ENCODE results near the gene ACAA2. TPM values are rescaled to one million over a fixed set of nuclear protein-coding genes. Genes with fewer than 3 reads are reported as not detected.
A peak's percentile ranks its signal among the peaks of the same experiment; 100 is the strongest.

ACAA2 gene
- total and polyA plus RNA-seq, 4 donors = 35.2 to 52.8 (median 44.9) TPM

GRCh38 chr18:49851624-49852023 lies 38.3 kb upstream of the ACAA2 start:
- DNase-seq = no peak

GRCh38 chr18:49850636-49851035 lies 37.3 kb upstream of the ACAA2 start:
- no peak for TF ChIP-seq CTCF (IDR thresholded peaks at IDR 0.05; ENCODE audit: control extremely low read depth, extremely low read depth)
- WGBS, 2 donors = 93 to 96% methylated on average over 8 of the region's 8 CpGs
- H3K27ac ChIP-seq (ENCODE audit: low read depth in 1 of 2, low read length in 1 of 2) = no peak overlapping the region

More at GRCh38 chr18:49851624-49852023, 38.3 kb upstream of the ACAA2 start:
- Histone ChIP-seq H3K9me3 (ENCODE audit: control insufficient read depth in 4 of 4, insufficient read depth in 3 of 4, low read length in 3 of 4) (no peaks in the 10 kb centered on the region), H3K36me3 (ENCODE audit: control insufficient read depth in 4 of 4, insufficient read depth in 4 of 4, low read length in 4 of 4) (no peaks in the 10 kb centered on the region), H3K4me3 (no peak overlapping the region), H3K9ac (ENCODE audit: insufficient read depth in 1 of 2, low read length in 2 of 2) (no peak overlapping the region), H3K27me3 (ENCODE audit: control insufficient read depth in 3 of 3, insufficient read depth in 3 of 3, low read length in 2 of 3) (no peaks in the 10 kb centered on the region), H3K27ac (ENCODE audit: low read depth in 1 of 2, low read length in 1 of 2) (no peak overlapping the region), H3K4me1 (ENCODE audit: control insufficient read depth in 5 of 5, insufficient read depth in 5 of 5, low read length in 5 of 5) (peaks cover 0 to 4% (median 0%) of the 10 kb centered on the region in 5 donors)
- no peak for TF ChIP-seq CTCF (IDR thresholded peaks at IDR 0.05; ENCODE audit: control extremely low read depth, extremely low read depth)
- no peak for ATAC-seq (ENCODE audit: insufficient read depth, low FRiP score)
- WGBS, 2 donors = 77 to 83% methylated on average over 3 to 4 of the region's 4 CpGs

DNA sequence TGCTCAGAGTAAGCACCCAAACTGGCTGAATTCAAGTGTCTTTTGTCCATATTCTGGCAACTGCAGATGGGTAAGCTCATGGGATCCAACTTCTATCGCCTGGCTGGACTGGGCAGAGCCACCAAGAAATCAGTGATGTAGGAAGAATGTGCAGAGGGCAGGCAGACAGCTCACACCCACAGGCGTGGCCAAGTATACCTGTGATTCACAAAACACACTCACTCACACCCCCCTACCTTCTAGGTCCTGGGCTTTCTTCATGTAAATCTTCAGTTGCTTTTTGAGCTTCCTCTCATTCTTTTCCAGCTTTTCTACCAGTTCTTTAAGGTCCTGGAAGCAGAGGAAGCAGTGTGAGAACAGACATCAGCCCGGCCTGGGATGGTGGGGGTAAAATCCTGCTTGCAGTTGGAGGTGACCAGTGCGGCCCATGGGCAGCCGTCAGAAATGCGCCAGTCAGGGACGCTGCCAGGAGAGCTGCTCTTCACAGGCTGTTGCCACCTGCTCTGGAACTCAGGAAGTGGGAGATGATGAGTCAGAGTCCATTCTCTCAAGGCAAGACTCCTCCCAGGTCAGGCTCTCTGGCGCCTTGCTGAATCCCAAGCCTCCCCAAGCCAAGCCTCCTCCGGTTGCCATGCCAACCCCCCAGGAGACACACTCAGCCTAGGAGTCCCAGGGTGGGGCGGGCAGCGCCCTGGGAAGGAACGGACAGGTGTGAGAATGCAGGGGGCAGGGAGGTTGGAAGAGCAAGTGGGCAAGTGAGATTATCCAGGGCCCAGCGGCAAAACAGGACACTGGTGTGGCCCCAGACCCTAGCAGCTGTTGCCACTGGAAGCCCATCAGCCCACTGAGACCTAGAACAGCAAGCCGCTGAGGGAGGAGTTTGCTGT lies 36.2 kb upstream of the ACAA2 start:
- DNase-seq = peak in 1 of 3 donors; percentile 17
- H3K9ac ChIP-seq (ENCODE audit: insufficient read depth in 1 of 2, low read length in 2 of 2) = no peak overlapping the region

More at GRCh38 chr18:49850636-49851035, 37.3 kb upstream of the ACAA2 start:
- peaks cover 0 to 4% (median 0%) of the 10 kb centered on the region in 5 donors for H3K4me1 ChIP-seq (ENCODE audit: control insufficient read depth in 5 of 5, insufficient read depth in 5 of 5, low read length in 5 of 5)
- H3K4me3 ChIP-seq = no peak overlapping the region
- no peaks in the 10 kb centered on the region for H3K9me3 ChIP-seq (ENCODE audit: control insufficient read depth in 4 of 4, insufficient read depth in 3 of 4, low read length in 3 of 4)
- H3K36me3 ChIP-seq (ENCODE audit: control insufficient read depth in 4 of 4, insufficient read depth in 4 of 4, low read length in 4 of 4) = peaks cover 0 to 2% (median 0%) of the 10 kb centered on the region in 4 donors
- no peak for DNase-seq
- H3K9ac ChIP-seq (ENCODE audit: insufficient read depth in 1 of 2, low read length in 2 of 2) = no peak overlapping the region
- H3K27me3 ChIP-seq (ENCODE audit: control insufficient read depth in 3 of 3, insufficient read depth in 3 of 3, low read length in 2 of 3) = no peaks in the 10 kb centered on the region
- no peak for ATAC-seq (ENCODE audit: insufficient read depth, low FRiP score)

More for the DNA sequence above, 36.2 kb upstream of the ACAA2 start:
- Histone ChIP-seq H3K4me1 (ENCODE audit: control insufficient read depth in 5 of 5, insufficient read depth in 5 of 5, low read length in 5 of 5) (peaks cover 0 to 4% (median 0%) of the 10 kb centered on the region in 5 donors), H3K36me3 (ENCODE audit: control insufficient read depth in 4 of 4, insufficient read depth in 4 of 4, low read length in 4 of 4) (peaks cover 0 to 2% (median 0%) of the 10 kb centered on the region in 4 donors), H3K4me3 (no peak overlapping the region), H3K27ac (ENCODE audit: low read depth in 1 of 2, low read length in 1 of 2) (peak overlapping the region in 1 of 2 donors; percentile 55), H3K27me3 (ENCODE audit: control insufficient read depth in 3 of 3, insufficient read depth in 3 of 3, low read length in 2 of 3) (no peaks in the 10 kb centered on the region), H3K9me3 (ENCODE audit: control insufficient read depth in 4 of 4, insufficient read depth in 3 of 4, low read length in 3 of 4) (no peaks in the 10 kb centered on the region)
- peak; percentile 86 for ATAC-seq (ENCODE audit: insufficient read depth, low FRiP score)
- TF ChIP-seq CTCF (IDR thresholded peaks at IDR 0.05; ENCODE audit: control extremely low read depth, extremely low read depth) = no peak
- 52 to 54% methylated on average over 14 of the region's 14 CpGs for WGBS, 2 donors
